ENCODE data around the gene CTAGE8.
"Not testable (repeated sequence)": the region's sequence is repeated elsewhere in the genome, so short reads cannot be mapped to it uniquely, and the experiment has no call there.

Gene CTAGE8

GRCh38 chr7:144233039-144233438, 36.0 kb downstream of the CTAGE8 start:
- not testable (repeated sequence) for H3K9me3 ChIP-seq, H3K27me3 ChIP-seq, H3K36me3 ChIP-seq, H4K20me1 ChIP-seq, H3K4me1 ChIP-seq, H3K27ac ChIP-seq, H3K9ac ChIP-seq, H3K4me3 ChIP-seq, H3K4me2 ChIP-seq

- not testable (repeated sequence) for H3K4me2 ChIP-seq, H3K9ac ChIP-seq, H4K20me1 ChIP-seq, H3K36me3 ChIP-seq, H3K27me3 ChIP-seq, H3K4me3 ChIP-seq, H3K9me3 ChIP-seq, H3K4me1 ChIP-seq, H3K27ac ChIP-seq
Measured at GRCh38 chr7:144231027-144231426, 38.1 kb downstream of the CTAGE8 start.

DNA sequence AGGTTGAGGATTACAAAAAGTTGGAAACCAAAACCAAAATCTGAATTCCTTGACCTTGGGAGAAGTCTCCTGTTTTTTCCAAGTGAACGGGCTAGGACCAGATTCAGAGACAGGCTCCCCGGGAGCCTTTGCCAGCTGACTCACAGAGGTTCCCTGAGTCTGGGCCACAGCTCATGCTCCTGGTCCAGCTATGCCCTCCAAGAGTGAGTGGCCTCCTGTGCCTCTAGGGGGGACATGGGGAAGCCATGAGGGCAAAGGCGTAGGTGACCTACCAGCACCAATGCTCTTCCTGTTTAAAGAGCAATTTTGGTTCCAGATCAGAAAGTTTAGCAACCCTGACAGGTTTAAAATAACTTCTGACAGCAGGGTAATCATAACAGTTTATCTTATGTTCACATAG, 40.3 kb downstream of the CTAGE8 start:
- not testable (repeated sequence) for H3K27me3 ChIP-seq, H3K36me3 ChIP-seq, H3K27ac ChIP-seq, H4K20me1 ChIP-seq, H3K9me3 ChIP-seq, H3K4me3 ChIP-seq, H3K9ac ChIP-seq, H3K4me1 ChIP-seq, H3K4me2 ChIP-seq

DNA sequence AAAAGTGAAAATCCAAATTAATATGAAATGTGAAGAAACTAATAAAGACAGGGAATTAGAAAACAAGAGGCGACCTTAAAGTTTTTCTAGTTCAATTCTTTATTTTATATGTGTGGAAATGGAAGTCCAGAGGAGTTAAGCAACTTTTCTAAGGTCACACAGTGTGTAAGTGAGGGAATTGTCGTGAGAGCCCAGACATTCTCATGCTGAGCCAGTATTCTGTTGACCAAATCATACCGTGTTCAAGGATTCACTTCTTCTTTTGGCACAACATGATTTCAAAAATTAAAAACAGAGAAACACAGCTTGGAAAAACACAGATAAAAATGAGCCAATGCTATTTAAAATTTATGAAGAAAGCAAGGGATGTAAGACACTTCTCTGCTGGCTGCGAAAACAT, 42.2 kb downstream of the CTAGE8 start:
- H3K4me3 ChIP-seq, H3K9ac ChIP-seq, H3K27me3 ChIP-seq, H3K4me2 ChIP-seq, H3K27ac ChIP-seq, H4K20me1 ChIP-seq, H3K9me3 ChIP-seq, H3K4me1 ChIP-seq, H3K36me3 ChIP-seq: not testable (repeated sequence)

DNA sequence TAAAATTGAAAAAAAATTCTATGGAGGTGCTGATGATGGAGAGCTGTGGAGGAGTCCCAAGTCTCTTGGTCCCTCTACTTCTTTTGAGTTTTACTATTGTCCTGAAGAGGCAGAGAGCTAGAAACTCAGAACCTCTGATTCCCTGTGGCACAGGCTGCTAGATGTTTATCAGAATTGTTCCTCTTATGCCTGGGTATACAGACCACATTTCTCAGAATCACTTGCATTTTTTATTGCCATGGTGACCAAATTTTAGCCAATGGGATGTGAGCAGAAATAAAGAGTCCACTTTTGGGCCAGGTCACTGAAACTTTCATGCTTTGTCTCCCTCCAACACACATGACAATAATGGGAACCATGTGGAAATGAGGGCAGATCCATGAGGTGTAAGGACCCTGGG, 45.4 kb downstream of the CTAGE8 start:
- H3K27ac ChIP-seq, H3K27me3 ChIP-seq, H3K9me3 ChIP-seq: not testable (repeated sequence)

GRCh38 chr7:144220531-144220930, 48.6 kb downstream of the CTAGE8 start:
- H3K36me3 ChIP-seq, H3K9ac ChIP-seq, H3K27ac ChIP-seq, H3K4me1 ChIP-seq, H3K9me3 ChIP-seq, H4K20me1 ChIP-seq, H3K4me2 ChIP-seq, H3K4me3 ChIP-seq, H3K27me3 ChIP-seq: not testable (repeated sequence)

More for the DNA sequence above, 45.4 kb downstream of the CTAGE8 start:
- H3K4me3 ChIP-seq, H3K9ac ChIP-seq, H3K36me3 ChIP-seq, H3K4me1 ChIP-seq, H4K20me1 ChIP-seq, H3K4me2 ChIP-seq: not testable (repeated sequence)

DNA sequence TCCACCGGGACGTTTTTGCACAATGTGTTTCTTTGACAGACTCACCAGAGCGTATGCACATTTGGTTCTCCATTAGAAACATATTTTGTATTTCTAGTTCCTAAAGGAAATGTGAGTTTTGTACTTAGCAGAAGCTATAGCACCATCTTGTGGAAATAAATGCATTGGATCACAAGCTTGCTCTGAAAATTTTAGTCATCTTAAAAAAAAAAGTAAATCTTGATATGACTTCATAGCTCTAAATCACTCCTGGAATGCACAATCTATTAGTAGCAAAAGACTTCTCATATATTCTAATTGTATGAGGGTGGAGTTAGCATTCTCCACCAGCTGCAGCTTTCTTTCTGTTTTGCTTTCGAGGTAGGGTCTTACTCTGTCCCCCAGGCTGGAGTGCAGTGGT, 49.9 kb downstream of the CTAGE8 start:
- H3K27ac ChIP-seq, H3K9me3 ChIP-seq, H3K4me2 ChIP-seq, H3K27me3 ChIP-seq, H4K20me1 ChIP-seq, H3K4me3 ChIP-seq, H3K4me1 ChIP-seq, H3K9ac ChIP-seq, H3K36me3 ChIP-seq: not testable (repeated sequence)

- not testable (repeated sequence) for H3K27me3 ChIP-seq, H3K4me2 ChIP-seq, H3K9ac ChIP-seq, H3K36me3 ChIP-seq, H3K4me1 ChIP-seq, H3K9me3 ChIP-seq, H3K4me3 ChIP-seq, H4K20me1 ChIP-seq, H3K27ac ChIP-seq
Measured at GRCh38 chr7:144218581-144218980, 50.5 kb downstream of the CTAGE8 start.

DNA sequence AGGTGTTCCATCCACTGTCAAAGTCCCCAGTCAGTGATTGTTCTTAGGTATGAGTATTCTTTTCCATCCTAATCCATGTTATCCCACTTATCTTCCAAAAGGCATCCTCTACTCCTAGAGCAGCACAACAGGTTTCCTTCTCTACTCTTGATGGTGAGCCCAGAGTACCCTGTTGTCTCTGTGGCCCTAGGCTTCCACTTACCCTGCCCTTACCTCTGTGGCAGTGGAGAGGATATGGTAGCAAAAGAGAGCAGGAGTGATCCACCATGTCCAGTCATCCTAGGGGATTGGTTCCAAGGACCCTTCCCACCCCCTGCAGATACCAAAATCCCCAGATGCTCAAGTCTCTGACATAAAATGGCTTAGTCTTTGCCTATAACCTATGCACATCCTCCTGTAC, 51.9 kb downstream of the CTAGE8 start:
- H3K27me3 ChIP-seq: not testable (repeated sequence)

More for the DNA sequence above, 51.9 kb downstream of the CTAGE8 start:
- not testable (repeated sequence) for H3K9ac ChIP-seq, H3K4me2 ChIP-seq, H3K27ac ChIP-seq, H3K4me1 ChIP-seq, H4K20me1 ChIP-seq, H3K4me3 ChIP-seq, H3K36me3 ChIP-seq, H3K9me3 ChIP-seq
